ENCODE data around the gene ATXN7L1.

- TF ChIP-seq ZNF70 (CRISPR knock-in tag; IDR thresholded peaks at IDR 0.05) (no peak), ZFP30 (CRISPR knock-in tag; IDR thresholded peaks at IDR 0.05) (no peak), ZFP3 (CRISPR knock-in tag; IDR thresholded peaks at IDR 0.05) (no peak), RARB (CRISPR knock-in tag; IDR thresholded peaks at IDR 0.05) (no peak), CREB5 (CRISPR knock-in tag; IDR thresholded peaks at IDR 0.05; ENCODE audit: low read depth) (no peak), SNAI2 (CRISPR knock-in tag; IDR thresholded peaks at IDR 0.05) (no peak), PATZ1 (CRISPR knock-in tag; IDR thresholded peaks at IDR 0.05; ENCODE audit: borderline replicate concordance) (no peak; the same call in 1 of the 2 replicates)
Measured at GRCh38 chr7:105876091-105876963, at the start of gene ATXN7L1.
